Keratinocyte (primary cell): ENCODE data around the gene CCSER1. TPM values are rescaled to one million over a fixed set of nuclear protein-coding genes. Genes with fewer than 3 reads are reported as not detected.

Experiments
- DNase-seq: peaks from one replicate; pipeline ENCODE4 v3.0.0-alpha.2; 2011; ENCODE audit warnings: low read depth, missing footprints, low spot score
- FAIRE-seq: peaks from 2 replicates; lab custom pipeline; 2011; peaks lifted over from hg19 to GRCh38; lab: Jason Lieb, UNC
- H2AFZ ChIP-seq: 2 replicates; pipeline ENCODE4 v1.6.0; 2012; ENCODE audit warnings: low read length, control low read depth, inconsistent platforms; ENCODE audit not compliant: control insufficient read depth
- H3K27ac ChIP-seq: 2 replicates; pipeline ENCODE4 v1.5.1; 2011; ENCODE audit warnings: low read length; ENCODE audit not compliant: control insufficient read depth, insufficient read depth
- H3K27me3 ChIP-seq: 3 replicates; pipeline ENCODE4 v1.6.0; 2011; ENCODE audit warnings: low read length; ENCODE audit not compliant: control insufficient read depth, insufficient read depth; ENCODE audit errors: extremely low read depth
- H3K36me3 ChIP-seq, 2 experiments: 2 replicates in 1 of 2; 3 replicates in 1 of 2; pipeline ENCODE4 v1.5.1; 2011; ENCODE audit warnings: low read length in 2 of 2, mild to moderate bottlenecking in 1 of 2; ENCODE audit not compliant: control insufficient read depth in 2 of 2, insufficient read depth in 2 of 2; ENCODE audit errors: extremely low read depth in 1 of 2
- H3K4me1 ChIP-seq: 3 replicates; pipeline ENCODE4 v1.5.1; 2011; ENCODE audit warnings: low read length; ENCODE audit not compliant: control insufficient read depth, insufficient read depth; ENCODE audit errors: extremely low read depth
- H3K4me2 ChIP-seq: 3 replicates; pipeline ENCODE4 v1.6.0; 2011; ENCODE audit warnings: low read depth, low read length; ENCODE audit not compliant: control insufficient read depth, insufficient read depth; ENCODE audit errors: extremely low read depth
- H3K4me3 ChIP-seq, 3 experiments: fragments of 200-600 bp in 1 of 3; sonication (generic) in 1 of 3; 2 replicates in 2 of 3; 3 replicates in 1 of 3; pipeline ENCODE4 v1.5.1; 2011 to 2016; ENCODE audit warnings: low read length in 3 of 3, mild to moderate bottlenecking in 3 of 3, control low read depth in 2 of 3, inconsistent platforms in 1 of 3, low read depth in 1 of 3, mixed read lengths in 1 of 3, mixed run types in 1 of 3, moderate library complexity in 1 of 3; ENCODE audit not compliant: control insufficient read depth in 2 of 3, insufficient read depth in 2 of 3; ENCODE audit errors: extremely low read depth in 1 of 3
- H3K79me2 ChIP-seq: 2 replicates; pipeline ENCODE4 v1.6.0; 2012; ENCODE audit warnings: low read length; ENCODE audit not compliant: control insufficient read depth, insufficient read depth
- H3K9ac ChIP-seq: 3 replicates; pipeline ENCODE4 v1.6.0; 2011; ENCODE audit warnings: low read length; ENCODE audit not compliant: control insufficient read depth, insufficient read depth; ENCODE audit errors: extremely low read depth
- H3K9me1 ChIP-seq: 3 replicates; pipeline ENCODE4 v1.6.0; 2011; ENCODE audit warnings: low read length; ENCODE audit not compliant: control insufficient read depth, insufficient read depth; ENCODE audit errors: extremely low read depth
- H3K9me3 ChIP-seq: 2 replicates; pipeline ENCODE4 v1.5.1; 2012; ENCODE audit warnings: low read depth, low read length; ENCODE audit not compliant: control insufficient read depth
- H4K20me1 ChIP-seq: 3 replicates; pipeline ENCODE4 v1.6.0; 2011; ENCODE audit warnings: low read length; ENCODE audit not compliant: control insufficient read depth, insufficient read depth; ENCODE audit errors: extremely low read depth
- CTCF ChIP-seq, 3 experiments: IDR thresholded peaks in 1 of 3; conservative IDR thresholded peaks in 1 of 3; optimal IDR thresholded peaks in 1 of 3; 2 replicates in 2 of 3; 3 replicates in 1 of 3; pipeline versions ENCODE3 to v1.5.1; 2011; ENCODE audit warnings: low read length in 3 of 3, mild to moderate bottlenecking in 3 of 3, moderate library complexity in 2 of 3, control low read depth in 1 of 3, inconsistent platforms in 1 of 3; ENCODE audit not compliant: insufficient read depth in 2 of 3; ENCODE audit errors: extremely low read depth in 1 of 3
- EZH2 ChIP-seq: IDR thresholded peaks from one replicate; pipeline ENCODE4 v1.6.1; 2012; ENCODE audit warnings: inconsistent platforms, mild to moderate bottlenecking, low read length, moderate library complexity
- dilution Hi-C: fragments of 300-500 bp; cut with MboI; formaldehyde crosslinking; loops from one replicate; pipeline ENCODE4 v1.7.0; 2020; ENCODE audit warnings: low sequenced_read_pairs; ENCODE audit not compliant: extremely low pct_ligation_motif_present
- polyA plus RNA-seq, 5 experiments: library from polyadenylated mRNA; depleted of rRNA in 3 of 5; stranded (reverse) in 3 of 5; stranded (forward) in 1 of 5; unstranded in 1 of 5; fragments of >200 nt; gene quantifications; 1 replicate in 1 of 5; 2 replicates in 3 of 5; 3 replicates in 1 of 5; pipeline versions ENCODE4 v1.2.1 to v1.2.3, GENCODE V29; 2011 to 2012; ENCODE audit warnings: missing spikeins in 2 of 5, low read depth in 1 of 5, low replicate concordance in 1 of 5

Gene CCSER1
- polyA plus RNA-seq, 1 donor (not counting 4 experiments of a cell fraction or from before 2014, with no cell fraction given) = 1.2 TPM

- no peaks in the 10 kb centered on the region for H3K9me3 ChIP-seq
- H3K4me1 ChIP-seq = no peaks in the 10 kb centered on the region
- no peak overlapping the region for H3K27ac ChIP-seq
- no peak overlapping the region for H2AFZ ChIP-seq
- H3K27me3 ChIP-seq = no peaks in the 10 kb centered on the region
- TF ChIP-seq EZH2 (no peak), CTCF (optimal IDR thresholded peaks at IDR 0.05 in 1 of 3, IDR thresholded peaks at IDR 0.05 in 1 of 3, conservative IDR thresholded peaks at IDR 0.05 in 1 of 3; ENCODE audit: extremely low read depth in 1 of 3, insufficient read depth in 2 of 3, low read length in 3 of 3) (no peak)
- no peak overlapping the region for H3K4me2 ChIP-seq
- no peak overlapping the region for H3K9ac ChIP-seq
- FAIRE-seq = no peak
- no peaks in the 10 kb centered on the region for H4K20me1 ChIP-seq
- no peaks in the 10 kb centered on the region for H3K9me1 ChIP-seq
- no peaks in the 10 kb centered on the region for H3K36me3 ChIP-seq
- H3K4me3 ChIP-seq = no peak overlapping the region
- no peaks in the 10 kb centered on the region for H3K79me2 ChIP-seq
- dilution Hi-C loops = no loop called here
- DNase-seq = no peak
These were observed 1094.8 kb downstream of the CCSER1 start for GRCh38 chr4:91222014-91222413.

GRCh38 chr4:91226867-91227266 lies 1099.7 kb downstream of the CCSER1 start:
- H3K27ac ChIP-seq = no peak overlapping the region
- no peaks in the 10 kb centered on the region for H3K9me1 ChIP-seq
- no peak overlapping the region for H2AFZ ChIP-seq
- dilution Hi-C loops = no loop called here
- no peaks in the 10 kb centered on the region for H3K27me3 ChIP-seq
- no peak overlapping the region for H3K4me2 ChIP-seq
- no peaks in the 10 kb centered on the region for H4K20me1 ChIP-seq
- no peaks in the 10 kb centered on the region for H3K4me1 ChIP-seq
- no peak overlapping the region for H3K9ac ChIP-seq
- H3K79me2 ChIP-seq = no peaks in the 10 kb centered on the region
- no peak for TF ChIP-seq CTCF (optimal IDR thresholded peaks at IDR 0.05 in 1 of 3, IDR thresholded peaks at IDR 0.05 in 1 of 3, conservative IDR thresholded peaks at IDR 0.05 in 1 of 3; ENCODE audit: extremely low read depth in 1 of 3, insufficient read depth in 2 of 3, low read length in 3 of 3)
- no peak for TF ChIP-seq EZH2
- no peaks in the 10 kb centered on the region for H3K36me3 ChIP-seq
- no peak for DNase-seq
- H3K4me3 ChIP-seq = no peak overlapping the region
- no peak for FAIRE-seq
- no peaks in the 10 kb centered on the region for H3K9me3 ChIP-seq
